GM12873 (cell line): ENCODE data around the gene C8A.

ENCODE experiments used
- TF ChIP-seq, protein P1 (sequence below): IDR thresholded peaks from 2 replicates; pipeline ENCODE4 v1.5.1; 2012; ENCODE audit warnings: low read depth, mild to moderate bottlenecking, moderate library complexity, low read length, control low read depth; ENCODE audit not compliant: insufficient read depth; ENCODE audit errors: missing control alignments

The C8A gene

DNA sequence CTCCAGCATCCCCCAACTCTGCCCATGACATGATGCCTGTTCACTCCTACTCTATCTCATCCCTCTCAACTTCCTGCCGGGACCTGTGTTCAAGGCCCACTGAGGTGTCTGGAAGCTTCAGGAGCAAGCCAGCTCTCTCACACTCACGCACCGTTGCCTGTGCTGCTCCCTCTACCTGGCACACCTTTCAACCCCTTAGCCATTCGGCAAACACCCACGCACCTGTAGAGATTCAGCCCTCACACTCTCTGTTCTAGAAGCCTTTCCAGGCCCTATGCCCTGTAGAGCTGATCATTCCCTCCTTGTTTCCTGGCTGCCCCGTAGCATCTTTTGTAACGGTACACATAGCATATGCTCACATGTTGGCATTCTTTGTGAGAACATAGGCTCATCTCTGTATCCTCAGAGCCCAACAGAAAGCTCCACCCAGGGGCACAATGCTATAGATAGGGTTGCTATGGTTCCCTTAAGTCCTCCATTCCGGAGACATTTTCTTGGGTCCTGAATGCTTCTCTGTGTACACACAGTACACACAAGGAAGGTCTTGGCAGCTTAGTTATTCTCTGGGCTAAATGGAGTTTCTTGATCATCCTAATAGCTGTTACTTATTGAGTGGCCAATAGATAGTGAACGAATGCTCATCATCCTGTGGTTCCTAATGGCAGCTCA lies 109.9 kb downstream of the C8A start:
- TF ChIP-seq, protein P1, sequence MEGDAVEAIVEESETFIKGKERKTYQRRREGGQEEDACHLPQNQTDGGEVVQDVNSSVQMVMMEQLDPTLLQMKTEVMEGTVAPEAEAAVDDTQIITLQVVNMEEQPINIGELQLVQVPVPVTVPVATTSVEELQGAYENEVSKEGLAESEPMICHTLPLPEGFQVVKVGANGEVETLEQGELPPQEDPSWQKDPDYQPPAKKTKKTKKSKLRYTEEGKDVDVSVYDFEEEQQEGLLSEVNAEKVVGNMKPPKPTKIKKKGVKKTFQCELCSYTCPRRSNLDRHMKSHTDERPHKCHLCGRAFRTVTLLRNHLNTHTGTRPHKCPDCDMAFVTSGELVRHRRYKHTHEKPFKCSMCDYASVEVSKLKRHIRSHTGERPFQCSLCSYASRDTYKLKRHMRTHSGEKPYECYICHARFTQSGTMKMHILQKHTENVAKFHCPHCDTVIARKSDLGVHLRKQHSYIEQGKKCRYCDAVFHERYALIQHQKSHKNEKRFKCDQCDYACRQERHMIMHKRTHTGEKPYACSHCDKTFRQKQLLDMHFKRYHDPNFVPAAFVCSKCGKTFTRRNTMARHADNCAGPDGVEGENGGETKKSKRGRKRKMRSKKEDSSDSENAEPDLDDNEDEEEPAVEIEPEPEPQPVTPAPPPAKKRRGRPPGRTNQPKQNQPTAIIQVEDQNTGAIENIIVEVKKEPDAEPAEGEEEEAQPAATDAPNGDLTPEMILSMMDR = no peak

DNA sequence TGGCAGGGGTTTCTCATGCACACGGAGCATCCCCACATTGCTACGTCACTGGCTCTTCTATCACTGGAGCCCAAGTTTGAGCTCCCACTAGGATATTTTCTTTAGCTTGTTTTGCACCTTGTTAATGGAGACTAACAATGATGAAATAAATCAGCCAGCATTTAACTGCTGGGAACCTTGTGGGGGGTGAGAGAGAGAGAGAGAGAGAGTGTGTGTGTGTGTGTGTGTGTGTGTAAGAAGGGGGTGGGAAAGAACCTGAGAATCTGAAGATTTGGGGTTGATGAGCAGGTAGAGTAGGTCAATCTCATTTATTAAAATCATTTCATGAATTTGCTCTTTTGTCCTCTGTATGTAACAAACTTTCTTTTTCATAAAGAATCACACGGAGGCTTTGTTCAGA lies 110.6 kb downstream of the C8A start:
- TF ChIP-seq, protein P1 = no peak

DNA sequence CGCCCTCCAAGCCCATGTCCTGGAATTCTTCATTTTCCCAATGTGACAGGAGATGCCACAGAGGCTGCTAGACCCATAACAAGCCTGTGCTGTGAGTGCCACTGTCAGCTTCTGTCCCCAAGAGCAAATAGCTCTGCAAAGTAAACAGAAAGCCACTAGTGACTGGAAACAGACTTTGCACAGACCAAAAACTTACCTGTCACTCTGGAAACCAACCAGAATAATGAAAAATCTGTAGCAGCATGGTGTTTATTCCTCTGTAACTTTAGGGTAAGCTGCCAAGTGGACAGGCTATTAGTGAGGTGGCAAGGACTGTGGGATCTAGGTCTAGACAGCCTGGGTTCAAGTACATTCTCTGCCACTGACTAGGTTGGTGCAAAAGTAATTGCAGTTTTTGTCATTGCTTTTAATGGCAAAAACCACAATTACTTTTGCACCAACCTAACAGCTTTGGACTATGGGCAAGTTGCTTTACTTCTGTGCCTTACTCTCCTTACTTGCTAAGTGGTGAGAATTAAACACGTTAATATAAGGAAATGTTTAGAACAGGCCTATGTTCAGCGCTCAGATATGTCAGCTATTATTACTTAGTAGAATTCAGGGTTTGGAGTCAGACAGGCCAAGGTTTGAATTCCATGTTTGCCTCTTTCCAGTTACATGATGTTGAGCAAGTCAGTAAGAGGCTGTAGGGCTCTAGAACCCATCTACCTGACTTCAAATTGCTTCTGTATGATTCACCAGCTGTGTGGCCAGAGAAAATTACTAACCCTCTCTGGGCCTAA lies 111.5 kb downstream of the C8A start, which contains the start of gene C8B:
Gene C8B, minus strand, starts transcription at position 100 of the 782 bp plus-strand sequence. Its CDS starts 67 bp downstream, at position 33.
- TF ChIP-seq, protein P1 = no peak

DNA sequence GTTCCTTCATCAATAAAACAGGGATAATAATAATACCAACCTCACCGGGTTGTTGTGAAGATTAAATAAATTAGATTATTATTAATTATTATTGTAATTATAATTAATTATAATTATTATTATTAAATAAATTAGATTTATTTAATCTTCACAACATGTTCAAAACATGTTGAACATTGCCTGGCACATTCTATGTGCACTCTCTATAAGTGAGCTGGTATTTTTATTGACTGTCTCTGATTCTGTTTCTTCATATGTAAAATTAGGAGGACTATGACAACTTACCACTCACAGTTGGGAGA lies 112.1 kb downstream of the C8A start:
- TF ChIP-seq, protein P1 = no peak

DNA sequence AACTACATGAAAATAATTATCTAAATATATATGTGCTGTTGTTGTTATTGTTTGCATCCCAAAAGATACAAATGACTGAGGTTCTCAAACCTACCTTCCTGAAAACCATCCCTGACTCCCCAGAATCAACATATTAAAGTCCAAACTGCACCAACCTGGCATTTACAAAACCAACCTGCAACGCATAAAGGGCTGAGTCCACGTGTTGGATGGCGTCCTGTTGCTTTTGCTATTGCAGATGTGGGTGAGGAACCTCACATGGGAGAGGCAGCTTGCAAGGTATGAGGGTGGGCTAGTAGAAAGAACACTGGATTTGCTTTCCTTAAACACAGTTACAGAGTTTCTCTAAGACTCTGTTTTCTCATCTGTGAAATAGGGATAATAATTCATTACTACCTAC lies 112.8 kb downstream of the C8A start:
- TF ChIP-seq, protein P1 = no peak
